Activated T-helper 2 cell treated with anti-CD3 and anti-CD28 coated beads, Interferon-gamma antibody, Interleukin-2, Interleukin-4, amounts not matched to agents 10 μg/mL and 5 μg/mL and 100 μg/mL, durations not matched to agents 14 hours and 24 hours and 36 hours (primary cell): ENCODE measurements around the gene MET. TPM values are rescaled to one million over a fixed set of nuclear protein-coding genes. Genes with fewer than 3 reads are reported as not detected.

Experiments used
- DNase-seq: peaks from one replicate; pipeline ENCODE4 v3.0.0; 2021; ENCODE audit warnings: low spot score
- H3K27ac Mint-ChIP-seq: one replicate; pipeline ENCODE4 v1.8.0; 2021; ENCODE audit warnings: mixed read lengths
- H3K27me3 Mint-ChIP-seq: one replicate; pipeline ENCODE4 v1.8.0; 2021; ENCODE audit warnings: low read depth, mixed read lengths
- H3K36me3 Mint-ChIP-seq: one replicate; pipeline ENCODE4 v1.8.0; 2021; ENCODE audit warnings: low read depth, mixed read lengths
- H3K4me1 Mint-ChIP-seq: one replicate; pipeline ENCODE4 v1.8.0; 2021; ENCODE audit warnings: low read depth, mixed read lengths
- H3K4me3 Mint-ChIP-seq: one replicate; pipeline ENCODE4 v1.8.0; 2021; ENCODE audit warnings: low read depth, mild to moderate bottlenecking, moderate library complexity, mixed read lengths
- H3K9me3 Mint-ChIP-seq: one replicate; pipeline ENCODE4 v1.8.0; 2021; ENCODE audit warnings: mixed read lengths
- intact Hi-C: fragments of 100-400 bp; cut with micrococcal nuclease; formaldehyde crosslinking; loops from one replicate; pipeline ENCODE4 v1.15.1; 2023
- total RNA-seq: library from RNA; stranded (reverse); gene quantifications from 2 replicates; pipeline ENCODE4 v1.2.3, GENCODE V29; 2022

MET gene
- total RNA-seq, 1 donor from 2014 or later = 1.5 TPM

GRCh38 chr7:116762971-116763370, 91.0 kb downstream of the MET start:
- Mint-ChIP-seq H3K4me3 (no peak overlapping the region), H3K4me1 (no peaks in the 10 kb centered on the region), H3K9me3 (no peaks in the 10 kb centered on the region), H3K27ac (no peak overlapping the region), H3K27me3 (peaks cover 14% of the 10 kb centered on the region), H3K36me3 (no peaks in the 10 kb centered on the region)
- intact Hi-C loops = no loop called here
- DNase-seq = no peak

GRCh38 chr7:116763647-116764046, 91.7 kb downstream of the MET start:
- DNase-seq = no peak
- Mint-ChIP-seq H3K27ac (no peak overlapping the region), H3K4me3 (no peak overlapping the region), H3K4me1 (no peaks in the 10 kb centered on the region), H3K27me3 (peaks cover 14% of the 10 kb centered on the region), H3K36me3 (no peaks in the 10 kb centered on the region), H3K9me3 (no peaks in the 10 kb centered on the region)
- intact Hi-C loops = no loop called here

GRCh38 chr7:116766881-116767280, 94.9 kb downstream of the MET start:
- no peaks in the 10 kb centered on the region for H3K4me1 Mint-ChIP-seq
- no peak for DNase-seq
- no peaks in the 10 kb centered on the region for H3K9me3 Mint-ChIP-seq
- peaks cover 18% of the 10 kb centered on the region for H3K27me3 Mint-ChIP-seq
- no peaks in the 10 kb centered on the region for H3K36me3 Mint-ChIP-seq
- no peak overlapping the region for H3K27ac Mint-ChIP-seq
- intact Hi-C loops = no loop called here
- no peak overlapping the region for H3K4me3 Mint-ChIP-seq

GRCh38 chr7:116769546-116769945, 97.5 kb downstream of the MET start:
- Mint-ChIP-seq H3K27ac (no peak overlapping the region), H3K27me3 (peaks cover 19% of the 10 kb centered on the region), H3K4me3 (no peak overlapping the region), H3K4me1 (peaks cover 1% of the 10 kb centered on the region), H3K36me3 (no peaks in the 10 kb centered on the region), H3K9me3 (no peaks in the 10 kb centered on the region)
- no peak for DNase-seq
- intact Hi-C loops = no loop called here

GRCh38 chr7:116770941-116771340, 98.9 kb downstream of the MET start:
- DNase-seq = no peak
- Mint-ChIP-seq H3K36me3 (no peaks in the 10 kb centered on the region), H3K4me3 (no peak overlapping the region), H3K4me1 (peaks cover 1% of the 10 kb centered on the region), H3K27me3 (peaks cover 20% of the 10 kb centered on the region), H3K9me3 (no peaks in the 10 kb centered on the region), H3K27ac (no peak overlapping the region)
- intact Hi-C loops = no loop called here

- no peaks in the 10 kb centered on the region for H3K36me3 Mint-ChIP-seq
- no peak overlapping the region for H3K27ac Mint-ChIP-seq
- intact Hi-C loops = no loop called here
- no peak for DNase-seq
- H3K9me3 Mint-ChIP-seq = no peaks in the 10 kb centered on the region
- peaks cover 20% of the 10 kb centered on the region for H3K27me3 Mint-ChIP-seq
- H3K4me1 Mint-ChIP-seq = peaks cover 3% of the 10 kb centered on the region
- H3K4me3 Mint-ChIP-seq = no peak overlapping the region
These were observed 99.6 kb downstream of the MET start for GRCh38 chr7:116771640-116772039.

- peaks cover 14% of the 10 kb centered on the region for H3K27me3 Mint-ChIP-seq
- H3K4me3 Mint-ChIP-seq = no peak overlapping the region
- no peaks in the 10 kb centered on the region for H3K9me3 Mint-ChIP-seq
These were observed 100.4 kb downstream of the MET start for GRCh38 chr7:116772423-116772863.

GRCh38 chr7:116772926-116773749, 101.1 kb downstream of the MET start:
- H3K4me3 Mint-ChIP-seq = no peak overlapping the region
- intact Hi-C loops = no loop called here
- peaks cover 14% of the 10 kb centered on the region for H3K27me3 Mint-ChIP-seq
- H3K27ac Mint-ChIP-seq = no peak overlapping the region
- H3K36me3 Mint-ChIP-seq = no peaks in the 10 kb centered on the region
- no peaks in the 10 kb centered on the region for H3K9me3 Mint-ChIP-seq
- H3K4me1 Mint-ChIP-seq = peaks cover 3% of the 10 kb centered on the region
- no peak for DNase-seq

More at GRCh38 chr7:116772423-116772863, 100.4 kb downstream of the MET start:
- peaks cover 3% of the 10 kb centered on the region for H3K4me1 Mint-ChIP-seq
- H3K27ac Mint-ChIP-seq = no peak overlapping the region
- H3K36me3 Mint-ChIP-seq = no peaks in the 10 kb centered on the region
- no peak for DNase-seq
- intact Hi-C loops = no loop called here

GRCh38 chr7:116776046-116776445, 104.0 kb downstream of the MET start:
- DNase-seq = no peak
- Mint-ChIP-seq H3K9me3 (no peaks in the 10 kb centered on the region), H3K36me3 (no peaks in the 10 kb centered on the region), H3K27me3 (peaks cover 9% of the 10 kb centered on the region), H3K4me3 (no peak overlapping the region), H3K4me1 (peaks cover 3% of the 10 kb centered on the region), H3K27ac (no peak overlapping the region)
- intact Hi-C loops = no loop called here

GRCh38 chr7:116776610-116777289, 104.8 kb downstream of the MET start:
- Mint-ChIP-seq H3K27ac (no peak overlapping the region), H3K27me3 (peaks cover 9% of the 10 kb centered on the region), H3K4me1 (peaks cover 3% of the 10 kb centered on the region), H3K9me3 (no peaks in the 10 kb centered on the region), H3K36me3 (no peaks in the 10 kb centered on the region), H3K4me3 (no peak overlapping the region)
- intact Hi-C loops = no loop called here
- no peak for DNase-seq

- H3K36me3 Mint-ChIP-seq = no peaks in the 10 kb centered on the region
- intact Hi-C loops = no loop called here
- no peak overlapping the region for H3K27ac Mint-ChIP-seq
- H3K4me3 Mint-ChIP-seq = no peak overlapping the region
- peaks cover 7% of the 10 kb centered on the region for H3K27me3 Mint-ChIP-seq
- no peaks in the 10 kb centered on the region for H3K9me3 Mint-ChIP-seq
- no peak for DNase-seq
- H3K4me1 Mint-ChIP-seq = peaks cover 2% of the 10 kb centered on the region
These were observed 105.8 kb downstream of the MET start for GRCh38 chr7:116777651-116778281.

- H3K36me3 Mint-ChIP-seq = no peaks in the 10 kb centered on the region
- peaks cover 2% of the 10 kb centered on the region for H3K4me1 Mint-ChIP-seq
- H3K4me3 Mint-ChIP-seq = no peak overlapping the region
- no peak overlapping the region for H3K27ac Mint-ChIP-seq
- H3K9me3 Mint-ChIP-seq = no peaks in the 10 kb centered on the region
- H3K27me3 Mint-ChIP-seq = peaks cover 3% of the 10 kb centered on the region
- intact Hi-C loops = no loop called here
- no peak for DNase-seq
These were observed 107.2 kb downstream of the MET start for GRCh38 chr7:116779216-116779615.

GRCh38 chr7:116779931-116780330, 107.9 kb downstream of the MET start:
- Mint-ChIP-seq H3K27ac (no peak overlapping the region), H3K9me3 (no peaks in the 10 kb centered on the region), H3K4me3 (no peak overlapping the region), H3K27me3 (no peaks in the 10 kb centered on the region), H3K4me1 (peaks cover 2% of the 10 kb centered on the region), H3K36me3 (no peaks in the 10 kb centered on the region)
- no peak for DNase-seq
- intact Hi-C loops = no loop called here
